ENCODE data around the gene TTLL9.

TTLL9 gene

GRCh38 chr20:31972471-31973021 lies 102.1 kb downstream of the TTLL9 start:
- no peak for TF ChIP-seq CTCF (IDR thresholded peaks at IDR 0.05)

GRCh38 chr20:31974296-31974695 lies 103.9 kb downstream of the TTLL9 start:
- TF ChIP-seq CTCF (IDR thresholded peaks at IDR 0.05), result no peak

GRCh38 chr20:31974951-31975487 lies 104.6 kb downstream of the TTLL9 start:
- TF ChIP-seq CTCF (IDR thresholded peaks at IDR 0.05), result no peak

- no peak for TF ChIP-seq CTCF (IDR thresholded peaks at IDR 0.05)
Observed at GRCh38 chr20:31975874-31976273, 105.4 kb downstream of the TTLL9 start.

- TF ChIP-seq CTCF (IDR thresholded peaks at IDR 0.05), result no peak
Observed at GRCh38 chr20:31977080-31977479, 106.6 kb downstream of the TTLL9 start.

GRCh38 chr20:31979713-31980426 lies 109.4 kb downstream of the TTLL9 start:
- no peak for TF ChIP-seq CTCF (IDR thresholded peaks at IDR 0.05)

- TF ChIP-seq CTCF (IDR thresholded peaks at IDR 0.05), result no peak
Observed at GRCh38 chr20:31981784-31982183, 111.3 kb downstream of the TTLL9 start.

Measured in LNCAP (cell line).